HG02759 (cell line): ENCODE data around the gene HES7.
"Not testable (repeated sequence)": the region's sequence is repeated elsewhere in the genome, so short reads cannot be mapped to it uniquely, and the experiment has no call there.

Experiments
- ATAC-seq: cut with Tn5 transposase; IDR thresholded peaks from one replicate; pipeline ENCODE4 v1.9.1; 2021; ENCODE audit warnings: mild to moderate bottlenecking, moderate library complexity; ENCODE audit not compliant: unreplicated experiment

HES7 gene

GRCh38 chr17:8124350-8125153 is 646 bp upstream of the HES7 start:
- ATAC-seq = no peak

GRCh38 chr17:8122924-8123694 is 797 bp downstream of the HES7 start:
- ATAC-seq = no peak

- ATAC-seq = no peak
Measured at GRCh38 chr17:8122422-8122923, 1.4 kb downstream of the HES7 start.

- peak; percentile 29 for ATAC-seq
Measured at GRCh38 chr17:8121681-8122421, 2.1 kb downstream of the HES7 start.

- no peak for ATAC-seq
Measured at GRCh38 chr17:8121407-8121680, 2.6 kb downstream of the HES7 start.

- ATAC-seq = no peak
Measured at GRCh38 chr17:8120520-8121406, 3.1 kb downstream of the HES7 start.

GRCh38 chr17:8119581-8120519 is 4.1 kb downstream of the HES7 start:
- ATAC-seq = no peak

GRCh38 chr17:8118769-8119580 is 4.9 kb downstream of the HES7 start:
- ATAC-seq = peak; percentile 51

GRCh38 chr17:8117980-8118768 is 5.7 kb downstream of the HES7 start, which contains the start of gene ALOXE3:
Gene ALOXE3 (minus strand): TSS chr17:8118514. CDS start chr17:8117990, 524 bp downstream.
- ATAC-seq = no peak

GRCh38 chr17:8117367-8117979 is 6.4 kb downstream of the HES7 start:
- no peak for ATAC-seq

GRCh38 chr17:8116776-8117175 is 7.1 kb downstream of the HES7 start:
- no peak for ATAC-seq

- no peak for ATAC-seq
Measured at GRCh38 chr17:8110907-8111306, 13.0 kb downstream of the HES7 start.

- no peak for ATAC-seq
Measured at GRCh38 chr17:8110456-8110804, 13.5 kb downstream of the HES7 start.

- no peak for ATAC-seq
Measured at GRCh38 chr17:8109661-8110455, 14.0 kb downstream of the HES7 start.

GRCh38 chr17:8108972-8109660 is 14.8 kb downstream of the HES7 start:
- no peak for ATAC-seq

- ATAC-seq = not testable (repeated sequence)
Measured at GRCh38 chr17:8106980-8107379, 16.9 kb downstream of the HES7 start.
